ENCODE measurements around the gene CASZ1. TPM values are rescaled to one million over a fixed set of nuclear protein-coding genes. Genes with fewer than 3 reads are reported as not detected.

Gene CASZ1
- total RNA-seq, 1 donor from 2014 or later: 63.6 TPM

DNA sequence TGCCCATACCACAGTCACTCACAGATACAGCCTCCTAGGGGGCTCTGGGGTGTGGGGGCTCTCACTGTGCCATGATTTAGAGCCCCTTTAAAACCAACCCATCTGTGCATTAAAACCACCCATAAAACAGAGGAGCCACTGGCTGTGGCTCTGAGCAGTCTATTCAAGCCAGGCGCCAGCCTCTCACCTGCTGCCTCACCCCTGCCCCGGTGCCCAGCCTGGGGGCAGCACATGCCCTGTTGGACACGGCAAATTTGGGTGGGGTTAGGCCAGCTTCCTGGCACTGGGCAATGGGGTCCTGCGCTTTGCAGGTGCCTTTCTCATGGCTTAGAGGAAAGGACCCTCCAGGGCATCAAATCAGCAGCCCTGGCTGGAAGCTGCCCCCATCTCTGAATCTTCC is 73.1 kb downstream of the CASZ1 start:
- ATAC-seq (no peak), DNase-seq (no peak)
- no peaks in the 10 kb centered on the region for H3K36me3 ChIP-seq
- H3K27me3 ChIP-seq: no peaks in the 10 kb centered on the region
- no peak overlapping the region for H3K4me3 ChIP-seq
- H3K4me1 ChIP-seq: peaks cover 16% of the 10 kb centered on the region
- peak overlapping the region; percentile 51 for H3K27ac ChIP-seq
- TF ChIP-seq, protein P1, sequence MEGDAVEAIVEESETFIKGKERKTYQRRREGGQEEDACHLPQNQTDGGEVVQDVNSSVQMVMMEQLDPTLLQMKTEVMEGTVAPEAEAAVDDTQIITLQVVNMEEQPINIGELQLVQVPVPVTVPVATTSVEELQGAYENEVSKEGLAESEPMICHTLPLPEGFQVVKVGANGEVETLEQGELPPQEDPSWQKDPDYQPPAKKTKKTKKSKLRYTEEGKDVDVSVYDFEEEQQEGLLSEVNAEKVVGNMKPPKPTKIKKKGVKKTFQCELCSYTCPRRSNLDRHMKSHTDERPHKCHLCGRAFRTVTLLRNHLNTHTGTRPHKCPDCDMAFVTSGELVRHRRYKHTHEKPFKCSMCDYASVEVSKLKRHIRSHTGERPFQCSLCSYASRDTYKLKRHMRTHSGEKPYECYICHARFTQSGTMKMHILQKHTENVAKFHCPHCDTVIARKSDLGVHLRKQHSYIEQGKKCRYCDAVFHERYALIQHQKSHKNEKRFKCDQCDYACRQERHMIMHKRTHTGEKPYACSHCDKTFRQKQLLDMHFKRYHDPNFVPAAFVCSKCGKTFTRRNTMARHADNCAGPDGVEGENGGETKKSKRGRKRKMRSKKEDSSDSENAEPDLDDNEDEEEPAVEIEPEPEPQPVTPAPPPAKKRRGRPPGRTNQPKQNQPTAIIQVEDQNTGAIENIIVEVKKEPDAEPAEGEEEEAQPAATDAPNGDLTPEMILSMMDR (IDR thresholded peaks at IDR 0.05): no peak
- intact Hi-C loops (cut with DNase I): no loop called here
- no peaks in the 10 kb centered on the region for H3K9me3 ChIP-seq

DNA sequence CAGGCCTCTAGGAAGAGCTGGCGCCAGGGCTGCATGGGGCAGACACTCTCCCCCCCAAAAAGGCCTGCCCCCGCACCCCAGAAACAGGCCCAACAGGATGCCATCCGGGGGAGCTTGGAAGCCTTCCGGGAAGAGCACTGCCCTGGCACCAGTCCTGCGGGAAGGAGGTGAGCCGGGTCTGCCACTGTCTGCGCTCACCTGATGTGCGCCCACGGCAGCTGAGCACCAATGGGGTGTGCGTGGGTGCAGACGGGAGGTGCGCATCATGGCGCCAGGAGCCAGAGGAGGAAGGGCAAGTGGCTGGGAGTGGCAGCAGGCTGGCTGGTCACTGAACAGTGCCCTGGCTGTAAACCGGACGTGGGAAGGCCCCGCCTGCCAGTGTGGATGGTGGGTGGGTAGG is 73.6 kb downstream of the CASZ1 start:
- intact Hi-C loops (cut with DNase I): no loop called here
- Histone ChIP-seq H3K27ac (peak overlapping the region; percentile 51), H3K4me3 (no peak overlapping the region), H3K36me3 (no peaks in the 10 kb centered on the region), H3K4me1 (peaks cover 18% of the 10 kb centered on the region), H3K9me3 (no peaks in the 10 kb centered on the region), H3K27me3 (no peaks in the 10 kb centered on the region)
- ATAC-seq (no peak), DNase-seq (no peak)
- TF ChIP-seq, protein P1 (IDR thresholded peaks at IDR 0.05): no peak

DNA sequence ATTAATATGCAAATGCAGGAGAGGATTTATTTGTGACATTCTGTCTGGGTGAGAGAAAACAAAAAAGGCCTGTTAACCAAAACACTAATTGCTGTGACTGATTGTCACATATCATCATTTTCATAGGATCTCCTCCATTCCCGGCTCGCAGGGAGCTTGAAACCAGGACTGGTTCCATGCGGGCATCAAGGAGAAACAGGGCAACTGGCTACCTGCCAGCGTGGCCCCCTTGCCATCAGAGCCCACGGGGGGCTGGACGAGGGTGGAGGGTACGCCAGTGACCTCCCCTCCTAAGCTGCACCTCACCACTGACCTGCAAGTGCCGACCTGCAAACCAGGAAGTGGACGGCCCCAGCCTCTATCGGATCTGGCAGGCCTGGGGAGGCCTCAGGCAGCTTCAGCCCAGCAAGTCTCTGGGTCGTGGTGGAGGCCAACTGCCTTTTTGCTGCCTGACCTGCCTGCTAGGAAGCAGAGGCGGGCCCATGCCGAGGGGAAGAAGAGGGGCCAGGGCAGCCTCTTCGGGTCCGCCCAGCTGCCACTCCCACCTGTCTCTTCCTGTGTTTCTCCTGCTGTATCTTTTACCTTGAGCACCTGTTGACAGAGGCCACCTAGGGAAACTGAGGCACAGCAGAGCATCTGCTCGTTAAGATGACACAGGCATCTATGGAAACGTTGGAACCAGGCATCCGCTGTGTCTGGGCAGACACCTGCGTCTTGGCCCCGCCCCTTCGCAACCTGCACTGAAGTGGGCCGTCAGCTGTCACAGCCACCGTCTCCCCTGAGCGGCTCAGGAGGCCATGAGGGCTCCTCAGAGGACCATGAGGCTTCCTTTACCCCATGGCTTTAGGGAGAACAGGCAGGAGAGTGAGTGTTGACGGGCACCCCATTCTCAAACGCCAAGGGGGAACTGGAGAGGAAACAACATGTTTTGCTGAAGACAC is 74.8 kb downstream of the CASZ1 start:
- peaks cover 11% of the 10 kb centered on the region for H3K4me1 ChIP-seq
- H3K27me3 ChIP-seq: no peaks in the 10 kb centered on the region
- intact Hi-C loops (cut with DNase I): no loop called here
- H3K27ac ChIP-seq: no peak overlapping the region
- TF ChIP-seq, protein P1 (IDR thresholded peaks at IDR 0.05): no peak
- DNase-seq (no peak), ATAC-seq (no peak)
- no peaks in the 10 kb centered on the region for H3K36me3 ChIP-seq
- H3K4me3 ChIP-seq: no peak overlapping the region
- H3K9me3 ChIP-seq: no peaks in the 10 kb centered on the region

DNA sequence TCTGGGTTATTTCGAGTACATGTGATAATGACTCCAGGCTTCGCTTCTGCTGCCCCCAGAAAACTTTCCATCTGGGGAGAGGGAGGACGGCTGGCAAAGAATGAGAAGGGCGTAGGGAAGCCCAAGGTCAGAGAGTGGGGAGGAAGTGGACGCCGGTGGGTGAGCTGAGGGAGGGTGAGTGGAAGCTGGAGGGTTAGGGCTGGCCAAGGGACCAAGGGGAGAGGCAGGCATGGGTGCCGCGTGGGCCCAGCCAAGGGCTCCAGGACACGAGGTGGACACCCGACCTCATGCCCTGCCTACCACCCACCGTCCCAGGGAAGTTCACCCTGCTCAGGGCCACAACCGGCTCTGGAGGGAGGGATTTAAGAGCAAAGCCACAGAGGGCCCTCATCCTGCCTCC is 75.8 kb downstream of the CASZ1 start:
- H3K27me3 ChIP-seq: no peaks in the 10 kb centered on the region
- no peaks in the 10 kb centered on the region for H3K9me3 ChIP-seq
- no peak overlapping the region for H3K4me3 ChIP-seq
- H3K27ac ChIP-seq: no peak overlapping the region
- no peaks in the 10 kb centered on the region for H3K36me3 ChIP-seq
- TF ChIP-seq, protein P1 (IDR thresholded peaks at IDR 0.05): no peak
- DNase-seq (no peak), ATAC-seq (no peak)
- intact Hi-C loops (cut with DNase I): no loop called here
- H3K4me1 ChIP-seq: peaks cover 9% of the 10 kb centered on the region

DNA sequence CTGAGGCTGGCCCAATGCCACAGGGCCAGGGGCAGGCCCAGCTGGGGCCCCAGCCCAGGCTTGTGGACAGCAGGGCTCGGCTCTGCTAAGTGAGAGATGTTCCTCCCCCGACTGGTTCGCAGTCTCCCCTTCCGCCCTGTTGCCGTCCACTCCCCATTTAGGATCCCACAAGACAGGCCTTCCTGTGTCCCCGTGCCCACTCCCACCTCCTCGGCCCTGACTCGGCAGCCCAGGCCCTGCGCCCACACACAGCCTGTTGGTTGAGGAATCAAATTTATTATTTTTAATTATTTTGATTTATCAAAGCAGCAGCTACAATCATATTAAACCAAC is 78.4 kb downstream of the CASZ1 start:
- Histone ChIP-seq H3K9me3 (no peaks in the 10 kb centered on the region), H3K4me1 (peaks cover 14% of the 10 kb centered on the region), H3K4me3 (no peak overlapping the region), H3K27ac (no peak overlapping the region), H3K27me3 (no peaks in the 10 kb centered on the region), H3K36me3 (no peaks in the 10 kb centered on the region)
- ATAC-seq: no peak
- intact Hi-C loops (cut with DNase I): no loop called here
- TF ChIP-seq, protein P1 (IDR thresholded peaks at IDR 0.05): no peak
- no peak for DNase-seq
